Tibial artery (tissue), 4 donors: ENCODE data around the gene SF3B6.
A peak's percentile ranks its signal among the peaks of the same experiment; 100 is the strongest.

Experiments
- DNase-seq, 2 donors: peaks; one replicate each; pipeline ENCODE4 v3.0.0-alpha.2; 2019
- H3K27ac ChIP-seq, 2 donors: fragments of 200-600 bp; sonication (generic) in 1 of 2; 1 replicate in 1 of 2; 2 replicates in 1 of 2; pipeline ENCODE4 v1.5.1; 2018 to 2019; ENCODE audit warnings: mild to moderate bottlenecking in 1 of 2
- H3K27me3 ChIP-seq, 2 donors: fragments of 200-600 bp; sonication (generic) in 1 of 2; one replicate each; pipeline versions ENCODE4 v1.5.1 to v1.6.0; 2016 to 2019
- H3K36me3 ChIP-seq, 3 donors: fragments of 200-600 bp; sonication (generic) in 2 of 3; one replicate each; pipeline ENCODE4 v1.5.1; 2016 to 2019; ENCODE audit warnings: mild to moderate bottlenecking in 2 of 3
- H3K4me1 ChIP-seq, 4 donors: fragments of 200-600 bp; sonication (generic) in 2 of 4; 1 replicate in 3 of 4; 2 replicates in 1 of 4; pipeline ENCODE4 v1.5.1; 2016 to 2019
- H3K4me3 ChIP-seq, 2 donors: fragments of 200-600 bp; sonication (generic) in 1 of 2; 1 replicate in 1 of 2; 2 replicates in 1 of 2; pipeline ENCODE4 v1.5.1; 2018 to 2019; ENCODE audit warnings: mild to moderate bottlenecking in 2 of 2
- H3K9me3 ChIP-seq, 3 donors: fragments of 200-600 bp; sonication (generic) in 1 of 3; one replicate each; pipeline ENCODE4 v1.5.1; 2016 to 2019
- intact Hi-C: fragments of 100-400 bp; cut with DNase I; formaldehyde crosslinking; loops from one replicate; pipeline ENCODE4 v1.15.0; 2023; ENCODE audit warnings: low total_unique reads
- TF ChIP-seq, protein P1 (sequence below), 2 experiments: fragments of 200-600 bp in 1 of 2; fragments of 450-650 bp in 1 of 2; IDR thresholded peaks; one replicate each; pipeline ENCODE4 v1.5.1; 2017 to 2019; ENCODE audit warnings: antibody characterized with exemption in 2 of 2, mild to moderate bottlenecking in 1 of 2, moderate library complexity in 1 of 2

The SF3B6 gene

DNA sequence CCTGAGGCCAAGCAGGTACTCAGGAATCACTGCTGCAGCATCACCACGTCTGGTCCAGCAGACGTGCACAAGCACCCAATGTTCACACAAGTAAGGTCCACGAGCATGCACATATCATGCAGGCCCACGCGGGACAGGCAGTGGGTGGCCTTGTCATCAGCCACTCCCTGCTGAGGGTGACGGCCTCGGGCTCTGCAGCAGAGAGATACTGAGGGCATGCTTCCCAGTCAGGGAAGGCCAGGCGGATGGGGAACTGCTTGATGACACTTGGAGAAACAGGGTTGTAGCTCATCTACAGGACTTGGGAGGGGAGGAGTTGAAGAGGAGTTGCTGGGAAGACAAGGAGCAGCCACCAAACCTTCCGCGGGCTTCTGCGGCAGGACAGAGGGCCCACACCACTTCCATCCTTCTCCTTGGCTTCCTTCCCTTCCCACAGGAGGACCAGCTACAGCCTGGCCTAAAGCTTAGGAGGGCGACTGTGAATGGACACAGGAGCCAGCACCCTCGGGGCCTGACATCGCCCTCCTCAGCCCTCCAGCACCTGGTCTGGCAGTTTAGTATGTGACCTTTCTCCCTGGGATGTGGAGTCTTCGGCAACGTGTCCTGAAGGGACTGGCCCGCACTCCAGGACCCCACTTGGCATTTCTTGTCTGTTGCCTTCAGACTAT lies 51.0 kb downstream of the SF3B6 start:
- no peak overlapping the region for H3K4me3 ChIP-seq
- intact Hi-C loops = no loop called here
- H3K27me3 ChIP-seq = no peaks in the 10 kb centered on the region
- no peaks in the 10 kb centered on the region for H3K4me1 ChIP-seq
- H3K9me3 ChIP-seq = no peaks in the 10 kb centered on the region
- H3K36me3 ChIP-seq = peaks cover 35 to 86% (median 45%) of the 10 kb centered on the region in 3 donors
- no peak overlapping the region for H3K27ac ChIP-seq
- no peak for DNase-seq
- TF ChIP-seq, protein P1, sequence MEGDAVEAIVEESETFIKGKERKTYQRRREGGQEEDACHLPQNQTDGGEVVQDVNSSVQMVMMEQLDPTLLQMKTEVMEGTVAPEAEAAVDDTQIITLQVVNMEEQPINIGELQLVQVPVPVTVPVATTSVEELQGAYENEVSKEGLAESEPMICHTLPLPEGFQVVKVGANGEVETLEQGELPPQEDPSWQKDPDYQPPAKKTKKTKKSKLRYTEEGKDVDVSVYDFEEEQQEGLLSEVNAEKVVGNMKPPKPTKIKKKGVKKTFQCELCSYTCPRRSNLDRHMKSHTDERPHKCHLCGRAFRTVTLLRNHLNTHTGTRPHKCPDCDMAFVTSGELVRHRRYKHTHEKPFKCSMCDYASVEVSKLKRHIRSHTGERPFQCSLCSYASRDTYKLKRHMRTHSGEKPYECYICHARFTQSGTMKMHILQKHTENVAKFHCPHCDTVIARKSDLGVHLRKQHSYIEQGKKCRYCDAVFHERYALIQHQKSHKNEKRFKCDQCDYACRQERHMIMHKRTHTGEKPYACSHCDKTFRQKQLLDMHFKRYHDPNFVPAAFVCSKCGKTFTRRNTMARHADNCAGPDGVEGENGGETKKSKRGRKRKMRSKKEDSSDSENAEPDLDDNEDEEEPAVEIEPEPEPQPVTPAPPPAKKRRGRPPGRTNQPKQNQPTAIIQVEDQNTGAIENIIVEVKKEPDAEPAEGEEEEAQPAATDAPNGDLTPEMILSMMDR (IDR thresholded peaks at IDR 0.05) = no peak

DNA sequence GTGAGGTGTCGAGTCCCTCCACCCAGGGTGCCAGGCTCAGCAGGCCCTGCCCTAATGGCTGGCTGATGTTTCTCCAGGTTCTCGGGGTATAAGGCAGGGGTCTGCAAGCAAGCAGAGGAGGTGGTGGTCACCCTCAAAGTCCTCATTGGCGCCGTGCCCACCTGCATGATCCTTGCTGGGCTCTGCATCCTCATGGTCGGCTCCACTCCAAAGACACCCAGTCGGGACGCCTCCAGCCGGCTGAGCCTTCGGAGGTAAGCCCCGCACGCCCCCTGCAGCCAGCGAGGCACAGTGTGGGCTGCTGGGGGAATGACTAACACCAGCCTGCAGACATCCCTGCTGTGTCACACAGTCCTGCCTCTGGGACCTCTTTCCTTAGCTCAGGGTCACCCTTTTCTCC lies 52.1 kb downstream of the SF3B6 start:
- H3K36me3 ChIP-seq = peaks cover 25 to 75% (median 35%) of the 10 kb centered on the region in 3 donors
- H3K27ac ChIP-seq = no peak overlapping the region
- no peaks in the 10 kb centered on the region for H3K9me3 ChIP-seq
- intact Hi-C loops = no loop called here
- TF ChIP-seq, protein P1 (IDR thresholded peaks at IDR 0.05) = peak in 1 of 2 experiments; percentile 6
- DNase-seq = no peak
- no peaks in the 10 kb centered on the region for H3K27me3 ChIP-seq
- H3K4me3 ChIP-seq = no peak overlapping the region
- H3K4me1 ChIP-seq = no peaks in the 10 kb centered on the region

DNA sequence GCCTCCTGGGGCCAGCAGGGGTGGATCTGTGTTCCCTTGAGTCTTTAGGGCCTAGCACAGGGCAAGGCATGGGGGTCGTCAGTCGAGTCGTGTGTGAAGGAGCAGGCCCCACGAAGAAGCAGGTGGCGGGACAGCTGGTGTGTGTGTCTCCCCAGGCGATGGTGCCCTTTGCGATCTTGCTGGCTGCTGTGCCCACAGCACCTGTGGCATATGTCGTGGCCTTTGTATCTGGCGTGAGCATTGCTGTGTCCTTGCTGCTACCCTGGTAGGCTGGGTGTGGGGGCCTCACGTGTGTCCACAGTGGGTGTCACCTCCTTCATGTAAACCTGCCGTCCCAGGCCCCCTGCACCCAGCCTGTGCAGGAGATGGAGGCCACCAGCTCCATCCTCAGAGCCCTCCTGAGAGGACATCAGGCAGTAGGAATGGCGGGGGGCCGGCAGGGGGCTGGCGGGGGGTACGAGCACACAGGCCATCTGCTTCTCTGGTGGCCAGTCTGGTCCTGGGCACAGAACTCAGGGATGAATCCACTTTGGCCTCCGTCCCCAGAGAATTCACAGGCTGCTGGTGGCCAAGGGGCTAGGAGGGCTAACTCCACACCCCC lies 53.1 kb downstream of the SF3B6 start:
- H3K36me3 ChIP-seq = peaks cover 19 to 66% (median 26%) of the 10 kb centered on the region in 3 donors
- H3K4me1 ChIP-seq = no peaks in the 10 kb centered on the region
- TF ChIP-seq, protein P1 (IDR thresholded peaks at IDR 0.05) = no peak
- no peak overlapping the region for H3K27ac ChIP-seq
- no peaks in the 10 kb centered on the region for H3K27me3 ChIP-seq
- H3K4me3 ChIP-seq = no peak overlapping the region
- intact Hi-C loops = no loop called here
- no peaks in the 10 kb centered on the region for H3K9me3 ChIP-seq
- no peak for DNase-seq

DNA sequence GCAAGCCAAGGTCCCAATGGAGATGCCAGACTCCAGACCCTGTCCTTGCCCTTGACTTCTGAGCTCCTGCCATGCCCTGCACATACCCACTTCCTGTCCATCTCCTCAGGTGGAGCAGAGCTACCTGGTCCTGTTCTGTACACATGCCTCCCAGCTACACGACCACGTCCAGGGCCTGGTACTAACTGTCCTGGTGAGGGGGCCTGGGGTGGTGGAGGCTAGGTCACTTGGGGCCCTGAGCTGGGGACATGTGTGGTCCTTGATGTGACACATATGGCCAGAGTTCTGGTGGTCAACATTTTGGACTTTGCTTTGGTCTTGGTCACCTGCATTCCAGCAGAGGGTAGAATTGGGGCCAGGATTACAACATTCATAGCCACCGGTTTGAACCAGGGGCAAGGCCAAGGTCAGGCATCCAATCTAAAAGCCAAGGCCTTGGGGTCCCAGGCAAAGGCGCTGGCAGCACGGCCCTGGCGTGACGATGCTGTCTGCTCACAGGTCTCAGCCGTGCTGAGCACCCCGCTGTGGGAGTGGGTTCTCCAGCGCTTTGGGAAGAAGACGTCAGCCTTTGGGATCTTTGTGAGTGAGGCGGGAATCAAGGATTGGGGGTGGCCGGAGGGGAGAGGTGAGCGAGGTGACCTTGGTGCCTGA lies 53.7 kb downstream of the SF3B6 start:
- no peak for DNase-seq
- H3K27me3 ChIP-seq = no peaks in the 10 kb centered on the region
- no peaks in the 10 kb centered on the region for H3K9me3 ChIP-seq
- no peaks in the 10 kb centered on the region for H3K4me1 ChIP-seq
- H3K4me3 ChIP-seq = no peak overlapping the region
- H3K27ac ChIP-seq = no peak overlapping the region
- peaks cover 19 to 59% (median 22%) of the 10 kb centered on the region in 3 donors for H3K36me3 ChIP-seq
- intact Hi-C loops = no loop called here
- TF ChIP-seq, protein P1 (IDR thresholded peaks at IDR 0.05) = no peak

DNA sequence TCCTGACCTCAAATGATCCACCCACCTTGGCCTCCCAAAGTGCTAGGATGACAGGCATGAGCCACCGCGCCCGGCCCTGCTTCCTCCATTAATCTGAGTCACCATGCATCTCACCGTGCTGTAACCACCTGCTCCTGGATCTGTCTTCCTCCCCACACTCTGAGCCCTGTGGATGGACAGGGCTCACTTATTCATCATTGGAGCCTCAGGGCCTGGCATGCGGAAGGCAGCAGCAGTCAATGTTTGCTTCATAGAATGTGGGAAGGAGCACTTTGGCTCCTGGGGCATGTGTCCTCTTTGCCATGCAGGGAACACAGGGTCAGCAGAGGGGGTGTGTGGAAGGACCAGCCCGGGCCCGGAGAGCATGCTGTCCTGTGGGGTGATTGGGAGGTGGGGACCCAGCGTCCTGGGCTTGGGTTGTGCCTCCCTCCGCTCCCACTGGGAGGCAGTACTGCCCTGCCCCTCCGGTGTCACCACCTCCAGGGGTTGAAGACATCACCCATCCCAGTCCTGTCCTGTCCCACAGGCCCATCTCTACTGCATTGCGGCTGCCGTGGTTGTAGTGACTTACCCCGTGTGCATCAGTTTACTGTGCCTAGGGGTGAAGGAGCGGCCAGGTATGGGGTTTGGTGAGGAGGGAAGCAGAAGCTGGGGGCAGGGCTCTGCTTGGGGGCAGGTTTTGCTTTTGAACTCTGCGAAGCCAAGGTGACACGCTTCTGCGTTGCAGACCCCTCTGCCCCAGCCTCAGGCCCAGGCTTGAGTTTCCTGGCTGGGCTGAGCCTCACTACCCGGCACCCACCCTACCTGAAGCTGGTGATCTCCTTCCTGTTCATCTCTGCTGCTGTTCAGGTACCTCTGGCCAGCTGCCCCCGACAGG lies 54.8 kb downstream of the SF3B6 start:
- DNase-seq = no peak
- H3K4me1 ChIP-seq = no peaks in the 10 kb centered on the region
- intact Hi-C loops = no loop called here
- H3K36me3 ChIP-seq = peaks cover 11 to 51% (median 22%) of the 10 kb centered on the region in 3 donors
- TF ChIP-seq, protein P1 (IDR thresholded peaks at IDR 0.05) = no peak
- no peaks in the 10 kb centered on the region for H3K9me3 ChIP-seq
- H3K4me3 ChIP-seq = no peak overlapping the region
- H3K27me3 ChIP-seq = no peaks in the 10 kb centered on the region
- H3K27ac ChIP-seq = no peak overlapping the region
